H1 (cell line): ENCODE results near the gene IAH1. TPM values are rescaled to one million over a fixed set of nuclear protein-coding genes. Genes with fewer than 3 reads are reported as not detected.

Experiments
- CTCF ChIA-PET: fragments of 300-600 bp; sonication (Branson Sonifier 250); formaldehyde crosslinking; loops from one replicate; lab custom pipeline; 2021; ENCODE audit not compliant: partially characterized antibody; lab: Charles Lee
- POLR2A ChIA-PET: fragments of 300-600 bp; sonication (Branson Sonifier 250); formaldehyde crosslinking; loops from one replicate; lab custom pipeline; 2021; ENCODE audit warnings: inconsistent platforms; ENCODE audit not compliant: partially characterized antibody; lab: Charles Lee
- DNase-seq, 2 experiments: peaks; one replicate each; pipeline versions ENCODE4 v3.0.0 to v3.0.0-alpha.2; 2010 to 2022; ENCODE audit warnings: low spot score in 2 of 2, low read depth in 1 of 2, mixed read lengths in 1 of 2
- FAIRE-seq: peaks from 2 replicates; lab custom pipeline; 2011; peaks lifted over from hg19 to GRCh38; lab: Jason Lieb, UNC
- H2AFZ ChIP-seq: 2 replicates; pipeline ENCODE4 v1.8.1; 2012; ENCODE audit warnings: low read length, inconsistent platforms
- H2AK5ac ChIP-seq: 2 replicates; pipeline ENCODE4 v1.6.1; 2013; ENCODE audit warnings: low read depth, low read length
- H2BK120ac ChIP-seq: replicated peaks from 2 replicates; pipeline ENCODE3; 2013; ENCODE audit warnings: low read depth, low read length, inconsistent platforms
- H2BK12ac ChIP-seq: 2 replicates; pipeline ENCODE4 v1.6.1; 2013; ENCODE audit warnings: low read depth, low read length
- H2BK15ac ChIP-seq: 2 replicates; pipeline ENCODE4 v1.6.1; 2013; ENCODE audit warnings: low read length
- H2BK20ac ChIP-seq: 2 replicates; pipeline ENCODE4 v1.6.1; 2013; ENCODE audit warnings: low read length
- H2BK5ac ChIP-seq: 2 replicates; pipeline ENCODE4 v1.6.1; 2013; ENCODE audit warnings: low read depth, low read length
- H3K14ac ChIP-seq: 2 replicates; pipeline ENCODE4 v1.6.1; 2013; ENCODE audit warnings: inconsistent platforms; ENCODE audit not compliant: insufficient read length
- H3K18ac ChIP-seq: 2 replicates; pipeline ENCODE4 v1.6.1; 2013; ENCODE audit warnings: low read length; ENCODE audit errors: extremely low read depth
- H3K23ac ChIP-seq: 2 replicates; pipeline ENCODE4 v1.6.1; 2013; ENCODE audit warnings: inconsistent platforms; ENCODE audit not compliant: insufficient read length
- H3K23me2 ChIP-seq: 2 replicates; pipeline ENCODE4 v1.6.1; 2013; ENCODE audit warnings: low read depth, low read length
- H3K27ac ChIP-seq: 2 replicates; pipeline ENCODE4 v1.6.1; 2011; ENCODE audit warnings: low read depth, low read length, inconsistent platforms
- H3K27me3 ChIP-seq, 4 experiments: replicated peaks in 1 of 4; 1 replicate in 1 of 4; 2 replicates in 3 of 4; pipeline versions ENCODE4 v1.6.1 to v1.8.1; 2011 to 2013; ENCODE audit warnings: low read length in 3 of 4, mild to moderate bottlenecking in 3 of 4, inconsistent platforms in 2 of 4, mixed read lengths in 2 of 4, moderate library complexity in 1 of 4; ENCODE audit not compliant: control insufficient read depth in 3 of 4, insufficient read depth in 3 of 4; ENCODE audit errors: extremely low read depth in 1 of 4
- H3K36me3 ChIP-seq, 4 experiments: 2 replicates each; pipeline versions ENCODE4 v1.6.1 to v1.8.1; 2011 to 2013; ENCODE audit warnings: mild to moderate bottlenecking in 4 of 4, low read length in 3 of 4, moderate library complexity in 2 of 4, control low read depth in 1 of 4, inconsistent platforms in 1 of 4; ENCODE audit not compliant: insufficient read depth in 4 of 4, control insufficient read depth in 2 of 4
- H3K4ac ChIP-seq: replicated peaks from 2 replicates; pipeline ENCODE3; 2013; ENCODE audit warnings: low read length, low read depth, mixed read lengths, inconsistent platforms; ENCODE audit not compliant: insufficient read length
- H3K4me1 ChIP-seq, 4 experiments: replicated peaks in 1 of 4; 1 replicate in 1 of 4; 2 replicates in 3 of 4; pipeline versions ENCODE4 v1.6.1 to v1.8.1; 2011 to 2013; ENCODE audit warnings: low read length in 3 of 4, inconsistent platforms in 2 of 4, mixed read lengths in 1 of 4; ENCODE audit not compliant: insufficient read depth in 4 of 4, control insufficient read depth in 3 of 4
- H3K4me2 ChIP-seq, 2 experiments: 2 replicates each; pipeline versions ENCODE4 v1.6.1 to v1.8.1; 2011 to 2013; ENCODE audit warnings: low read depth in 2 of 2, low read length in 2 of 2, control low read depth in 1 of 2, inconsistent platforms in 1 of 2, mild to moderate bottlenecking in 1 of 2; ENCODE audit not compliant: insufficient read depth in 1 of 2
- H3K4me3 ChIP-seq, 4 experiments: fragments of 200-600, 300-600 bp in 1 of 4; sonication (generic), shearing (Covaris generic), sonication (Bioruptor Twin) in 1 of 4; 2 replicates each; pipeline versions ENCODE4 v1.5.1 to v1.8.1; 2011 to 2016; ENCODE audit warnings: low read length in 4 of 4, low read depth in 3 of 4, control low read depth in 2 of 4, inconsistent platforms in 2 of 4, mild to moderate bottlenecking in 2 of 4, mixed read lengths in 1 of 4, moderate library complexity in 1 of 4; ENCODE audit not compliant: insufficient read depth in 2 of 4; ENCODE audit errors: extremely low read depth in 1 of 4
- H3K56ac ChIP-seq: replicated peaks from 2 replicates; pipeline ENCODE3; 2013; ENCODE audit warnings: low read depth, mild to moderate bottlenecking, mixed read lengths, low read length, inconsistent platforms; ENCODE audit not compliant: insufficient read length
- H3K79me1 ChIP-seq: 2 replicates; pipeline ENCODE4 v1.6.1; 2013; ENCODE audit warnings: low read depth, low read length, control low read depth
- H3K79me2 ChIP-seq, 2 experiments: 2 replicates each; pipeline versions ENCODE4 v1.6.1 to v1.8.1; 2012 to 2013; ENCODE audit warnings: low read length in 2 of 2, mild to moderate bottlenecking in 2 of 2, inconsistent platforms in 1 of 2; ENCODE audit not compliant: insufficient read depth in 2 of 2, control insufficient read depth in 1 of 2
- H3K9ac ChIP-seq, 4 experiments: replicated peaks in 1 of 4; 1 replicate in 1 of 4; 2 replicates in 3 of 4; pipeline versions ENCODE4 v1.6.1 to v1.8.1; 2011 to 2013; ENCODE audit warnings: low read depth in 3 of 4, low read length in 3 of 4, control low read depth in 2 of 4, mild to moderate bottlenecking in 2 of 4, moderate library complexity in 2 of 4, inconsistent platforms in 1 of 4; ENCODE audit errors: extremely low read depth in 1 of 4
- H3K9me3 ChIP-seq, 2 experiments: 2 replicates each; pipeline versions ENCODE4 v1.6.1 to v1.8.1; 2012 to 2013; ENCODE audit warnings: mild to moderate bottlenecking in 2 of 2, moderate library complexity in 2 of 2, control low read depth in 1 of 2, inconsistent platforms in 1 of 2, low read depth in 1 of 2, low read length in 1 of 2, mixed read lengths in 1 of 2; ENCODE audit not compliant: insufficient read depth in 2 of 2
- H4K20me1 ChIP-seq, 2 experiments: replicated peaks in 1 of 2; 2 replicates each; pipeline versions ENCODE3 to v1.8.1; 2011 to 2013; ENCODE audit warnings: inconsistent platforms in 2 of 2, low read length in 2 of 2, mild to moderate bottlenecking in 1 of 2; ENCODE audit not compliant: insufficient read depth in 2 of 2, control insufficient read depth in 1 of 2
- H4K5ac ChIP-seq: 2 replicates; pipeline ENCODE4 v1.6.1; 2013; ENCODE audit warnings: low read length, low read depth, mixed read lengths, inconsistent platforms; ENCODE audit not compliant: insufficient read length
- H4K8ac ChIP-seq: 2 replicates; pipeline ENCODE4 v1.8.0; 2013; ENCODE audit warnings: mild to moderate bottlenecking, moderate library complexity, low read length, inconsistent platforms; ENCODE audit not compliant: insufficient read depth; ENCODE audit errors: extremely low read depth
- H4K91ac ChIP-seq: replicated peaks from 2 replicates; pipeline ENCODE3; 2013; ENCODE audit warnings: low read length, mixed read lengths, inconsistent platforms; ENCODE audit not compliant: insufficient read length
- CBX5 ChIP-seq: fragments of 300-800, 300-1000 bp; sonication (generic); IDR thresholded peaks from 2 replicates; pipeline ENCODE4 v1.7.1; 2016; ENCODE audit warnings: antibody characterized with exemption, low read length, low read depth
- CBX8 ChIP-seq: fragments of 300-800, 300-1000 bp; sonication (generic); IDR thresholded peaks from 2 replicates; pipeline ENCODE4 v1.7.1; 2016; ENCODE audit warnings: low read depth, low read length, borderline replicate concordance
- EP300 ChIP-seq, 2 experiments: IDR thresholded peaks; 1 replicate in 1 of 2; 2 replicates in 1 of 2; pipeline ENCODE4 v1.6.1; 2011 to 2012; ENCODE audit warnings: low read depth in 2 of 2, low read length in 2 of 2, mild to moderate bottlenecking in 2 of 2, borderline replicate concordance in 1 of 2, inconsistent platforms in 1 of 2, moderate library complexity in 1 of 2
- POLR2A ChIP-seq, 2 experiments: IDR thresholded peaks; 1 replicate in 1 of 2; 2 replicates in 1 of 2; pipeline ENCODE4 v1.6.1; 2011; ENCODE audit warnings: low read depth in 2 of 2, low read length in 2 of 2, mild to moderate bottlenecking in 2 of 2; ENCODE audit errors: control extremely low read depth in 1 of 2
- RBBP5 ChIP-seq: IDR thresholded peaks from 2 replicates; pipeline ENCODE4 v1.7.1; 2012; ENCODE audit warnings: low read depth, mild to moderate bottlenecking, inconsistent platforms, low read length, moderate library complexity, borderline replicate concordance
- TEAD4 ChIP-seq: IDR thresholded peaks from 2 replicates; pipeline ENCODE4 v1.6.1; 2012; ENCODE audit warnings: low read depth, low read length, inconsistent platforms, mixed read lengths
- whole genome bisulfite sequencing, 2 experiments: shearing (Covaris generic) in 1 of 2; methylation state at CpG; one replicate each; pipeline versions ENCODE4 v1.1.6 to v1.1.7; 2013 to 2015; ENCODE audit warnings: low lambda C conversion rate in 2 of 2, mixed read lengths in 2 of 2, inconsistent platforms in 1 of 2, low coverage in 1 of 2, missing lambda C conversion rate in 1 of 2; ENCODE audit not compliant: insufficient replicate concordance in 2 of 2, insufficient coverage in 1 of 2, insufficient read length in 1 of 2; ENCODE audit errors: extremely low coverage in 1 of 2, missing lambda C conversion rate in 1 of 2; 5-methylcytosine and 5-hydroxymethylcytosine counted together
- polyA plus RNA-seq, 7 experiments: library from polyadenylated mRNA; depleted of rRNA in 3 of 7; stranded (reverse) in 5 of 7; unstranded in 2 of 7; fragments of >200 nt in 5 of 7; fragments of 200-250 nt in 2 of 7; gene quantifications; 1 replicate in 5 of 7; 2 replicates in 1 of 7; 4 replicates in 1 of 7; pipeline versions ENCODE4 v1.2.1 to v1.2.3, GENCODE V29; 2011 to 2013; ENCODE audit warnings: missing spikeins in 2 of 7, mixed read lengths in 2 of 7
- total RNA-seq: library from RNA; stranded (reverse); fragmentation: NEBNext Ultra II Directional; extraction: Animal tissue kit (Norgen Biotek cat#: 25700); gene quantifications from 2 replicates; pipeline ENCODE4 v1.2.1, GENCODE V29; 2021

The IAH1 gene
- total and polyA plus RNA-seq, 2 of the 8 experiments (the other 6 are each of a cell fraction or from before 2014, with no cell fraction given) = 15.1 to 21.5 TPM

DNA sequence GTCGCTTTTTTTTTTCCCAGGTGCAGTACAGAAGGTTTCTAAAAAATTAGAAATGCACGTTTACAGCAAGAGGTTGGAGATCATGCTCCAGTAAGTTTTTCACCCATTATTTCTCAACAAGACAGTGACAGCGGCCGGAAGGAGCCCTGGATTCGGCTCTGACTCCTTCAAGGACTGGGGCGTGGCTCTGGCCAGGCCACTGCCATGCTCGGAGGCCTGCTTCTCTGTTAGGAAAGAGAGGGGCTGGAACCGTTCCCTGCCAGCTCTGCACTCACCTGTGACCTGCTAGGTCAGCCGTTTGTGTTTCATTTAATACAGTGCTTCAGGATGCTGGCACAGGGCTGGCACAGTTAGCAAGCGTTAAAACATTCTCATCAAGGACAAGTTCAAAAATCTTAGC is 6.7 kb upstream of the IAH1 start:
- Histone ChIP-seq H3K79me1 (no peaks in the 10 kb centered on the region), H2AK5ac (no peak overlapping the region), H3K36me3 (peaks cover 5 to 58% (median 30%) of the 10 kb centered on the region in 4 experiments), H2BK12ac (no peak overlapping the region), H2BK20ac (no peak overlapping the region), H3K4me1 (no peaks in the 10 kb centered on the region), H2BK120ac (no peak overlapping the region), H3K56ac (no peak overlapping the region), H3K79me2 (no peaks in the 10 kb centered on the region), H4K91ac (no peak overlapping the region), H3K23me2 (no peaks in the 10 kb centered on the region), H3K14ac (no peak overlapping the region), H4K8ac (no peak overlapping the region), H3K4me2 (no peak overlapping the region), H3K23ac (no peak overlapping the region), H3K18ac (no peak overlapping the region), H3K9me3 (no peaks in the 10 kb centered on the region), H3K4me3 (no peak overlapping the region), H3K9ac (no peak overlapping the region), H3K27ac (no peak overlapping the region), H2BK5ac (no peak overlapping the region), H2BK15ac (no peak overlapping the region), H4K20me1 (peaks cover 2 to 6% of the 10 kb centered on the region in 2 experiments), H3K4ac (no peak overlapping the region), H4K5ac (no peak overlapping the region), H2AFZ (no peak overlapping the region), H3K27me3 (no peaks in the 10 kb centered on the region)
- TF ChIP-seq CBX8 (no peak), CBX5 (no peak), POLR2A (IDR thresholded peaks at IDR 0.05; ENCODE audit: control extremely low read depth in 1 of 2, low read depth in 2 of 2, low read length in 2 of 2) (no peak), EP300 (IDR thresholded peaks at IDR 0.05; ENCODE audit: borderline replicate concordance in 1 of 2, low read depth in 2 of 2, low read length in 2 of 2) (no peak), TEAD4 (no peak), RBBP5 (no peak)
- no peak for FAIRE-seq
- ChIA-PET CTCF (no interaction called here), POLR2A (no interaction called here)
- no peak for DNase-seq
- WGBS, 2 experiments = 91% methylated on average over 10 of the region's 10 CpGs; no CpG with 5 or more reads in 1 of the 2 experiments
